Activated naive CD8-positive, alpha-beta T cell treated with anti-CD3 and anti-CD28 coated beads, Interleukin-2, amount 10 ng/mL, durations not matched to agents 7 days and 5 days (primary cell): Measurements from ENCODE around the gene SLC30A1. TPM values are rescaled to one million over a fixed set of nuclear protein-coding genes. Genes with fewer than 3 reads are reported as not detected.
A peak's percentile ranks its signal among the peaks of the same experiment; 100 is the strongest.

Experiments
- ATAC-seq: fragments of 150-1000 bp; cut with Tn5 transposase; one replicate; pipeline ENCODE4 v1.10.0; 2021; ENCODE audit warnings: low read depth, moderate library complexity
- POLR2A ChIA-PET: fragments of 350-600 bp; sonication (Branson Sonifier 250); formaldehyde crosslinking; loops from one replicate; lab custom pipeline; 2021; ENCODE audit warnings: antibody characterized with exemption; lab: Charles Lee
- DNase-seq: peaks from one replicate; pipeline ENCODE4 v3.0.0; 2021
- H3K27ac Mint-ChIP-seq: one replicate; pipeline ENCODE4 v1.8.0; 2022; ENCODE audit warnings: mild to moderate bottlenecking, mixed read lengths
- H3K27me3 Mint-ChIP-seq: one replicate; pipeline ENCODE4 v1.8.0; 2022; ENCODE audit warnings: mild to moderate bottlenecking, moderate library complexity, mixed read lengths
- H3K36me3 Mint-ChIP-seq: one replicate; pipeline ENCODE4 v1.8.0; 2021; ENCODE audit warnings: mild to moderate bottlenecking, mixed read lengths
- H3K4me1 Mint-ChIP-seq: one replicate; pipeline ENCODE4 v1.8.0; 2021; ENCODE audit warnings: mixed read lengths
- H3K4me3 Mint-ChIP-seq: one replicate; pipeline ENCODE4 v1.8.0; 2022; ENCODE audit warnings: mild to moderate bottlenecking, moderate library complexity, mixed read lengths
- H3K9me3 Mint-ChIP-seq: one replicate; pipeline ENCODE4 v1.8.0; 2021; ENCODE audit warnings: mixed read lengths
- total RNA-seq, 2 experiments: library from RNA; stranded (reverse); gene quantifications; one replicate each; pipeline ENCODE4 v1.2.3, GENCODE V29; 2021

SLC30A1 gene
- total RNA-seq, 2 experiments from 2014 or later = 11.9 to 13.2 TPM

DNA sequence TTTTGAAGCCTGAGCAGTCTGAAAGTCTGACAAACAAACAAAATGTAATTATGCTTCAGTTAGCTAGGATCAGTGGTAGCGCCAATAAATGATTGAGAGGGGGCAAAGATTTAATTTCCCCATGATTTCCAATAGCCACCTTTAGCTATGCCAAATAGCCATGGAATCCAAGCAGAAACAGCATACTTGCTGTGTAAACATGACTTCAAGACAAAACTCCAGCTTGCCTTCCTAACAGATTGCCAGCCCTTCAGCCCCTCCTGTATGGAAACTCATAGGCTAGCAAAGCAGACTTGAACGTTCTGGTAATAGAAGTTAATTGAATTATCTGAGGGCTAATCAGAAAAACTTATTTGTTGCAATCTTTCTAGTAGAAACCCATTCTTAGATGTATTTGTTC is 25.6 kb upstream of the SLC30A1 start:
- Mint-ChIP-seq H3K9me3 (no peaks in the 10 kb centered on the region), H3K4me3 (no peak overlapping the region), H3K4me1 (peaks cover 25% of the 10 kb centered on the region), H3K27ac (no peak overlapping the region), H3K27me3 (peaks cover 23% of the 10 kb centered on the region), H3K36me3 (peaks cover 2% of the 10 kb centered on the region)
- ATAC-seq (no peak), DNase-seq (no peak)
- POLR2A ChIA-PET = interaction anchor here (1.2 kb wide), 1 partner anchor 21 kb away, joined by 3 read pairs; no protein-coding TSS in a partner anchor

DNA sequence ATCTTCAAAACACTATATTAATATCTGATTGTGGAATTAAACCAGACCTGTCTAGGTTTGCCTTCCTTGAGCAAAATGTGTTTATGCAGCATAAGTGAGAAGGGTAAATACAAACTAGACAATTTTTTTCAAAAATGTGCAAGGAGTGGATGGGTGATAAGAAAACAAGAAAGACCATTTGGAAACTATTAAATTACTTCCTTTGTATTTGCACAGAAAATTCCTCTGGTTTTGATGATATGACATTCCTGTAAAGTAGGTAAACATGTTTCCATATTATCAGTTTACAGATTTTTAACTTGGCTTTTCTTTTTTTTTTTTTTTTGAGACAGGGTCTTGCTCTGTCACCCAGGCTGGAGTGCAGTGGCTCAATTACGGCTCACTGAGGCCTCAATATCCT is 24.8 kb upstream of the SLC30A1 start:
- peaks cover 23% of the 10 kb centered on the region for H3K4me1 Mint-ChIP-seq
- peaks cover 28% of the 10 kb centered on the region for H3K27me3 Mint-ChIP-seq
- ATAC-seq = no peak
- H3K27ac Mint-ChIP-seq = no peak overlapping the region
- H3K4me3 Mint-ChIP-seq = no peak overlapping the region
- no peaks in the 10 kb centered on the region for H3K9me3 Mint-ChIP-seq
- POLR2A ChIA-PET = interaction anchor here (1.4 kb wide), 1 partner anchor 24 kb away, joined by 7 read pairs; the partner anchor contains the start of gene SLC30A1
- DNase-seq = no peak
- H3K36me3 Mint-ChIP-seq = peaks cover 2% of the 10 kb centered on the region

DNA sequence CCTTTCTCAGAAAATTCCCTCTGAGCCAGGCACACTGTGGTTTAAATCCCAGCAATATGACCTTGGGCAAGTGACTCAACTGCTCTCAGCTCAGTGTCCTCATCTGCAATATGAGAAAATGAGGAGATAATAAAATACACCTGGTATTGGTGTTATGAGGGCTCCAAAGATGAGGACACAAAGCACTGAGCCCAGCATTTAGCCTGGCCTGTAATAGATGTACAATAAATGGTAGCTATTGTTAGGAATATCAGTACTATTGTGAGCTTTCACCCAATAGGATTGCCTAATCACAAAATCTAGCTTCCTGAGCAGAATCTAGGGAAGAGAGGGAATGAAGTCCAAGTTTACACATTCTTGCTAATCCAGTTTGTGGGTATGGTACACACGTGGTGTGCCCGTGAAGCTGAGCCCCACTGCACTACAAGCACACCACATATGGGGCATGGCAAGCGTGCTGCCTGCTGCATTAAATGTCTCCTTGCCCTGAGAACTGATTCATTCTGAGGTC is 24.3 kb upstream of the SLC30A1 start:
- Mint-ChIP-seq H3K27ac (no peak overlapping the region), H3K4me3 (no peak overlapping the region), H3K27me3 (peaks cover 29% of the 10 kb centered on the region), H3K9me3 (no peaks in the 10 kb centered on the region), H3K36me3 (peaks cover 2% of the 10 kb centered on the region), H3K4me1 (peaks cover 23% of the 10 kb centered on the region)
- DNase-seq = no peak
- POLR2A ChIA-PET = interaction anchor here (1.4 kb wide), 1 partner anchor 24 kb away, joined by 7 read pairs; the partner anchor contains the start of gene SLC30A1
- no peak for ATAC-seq

DNA sequence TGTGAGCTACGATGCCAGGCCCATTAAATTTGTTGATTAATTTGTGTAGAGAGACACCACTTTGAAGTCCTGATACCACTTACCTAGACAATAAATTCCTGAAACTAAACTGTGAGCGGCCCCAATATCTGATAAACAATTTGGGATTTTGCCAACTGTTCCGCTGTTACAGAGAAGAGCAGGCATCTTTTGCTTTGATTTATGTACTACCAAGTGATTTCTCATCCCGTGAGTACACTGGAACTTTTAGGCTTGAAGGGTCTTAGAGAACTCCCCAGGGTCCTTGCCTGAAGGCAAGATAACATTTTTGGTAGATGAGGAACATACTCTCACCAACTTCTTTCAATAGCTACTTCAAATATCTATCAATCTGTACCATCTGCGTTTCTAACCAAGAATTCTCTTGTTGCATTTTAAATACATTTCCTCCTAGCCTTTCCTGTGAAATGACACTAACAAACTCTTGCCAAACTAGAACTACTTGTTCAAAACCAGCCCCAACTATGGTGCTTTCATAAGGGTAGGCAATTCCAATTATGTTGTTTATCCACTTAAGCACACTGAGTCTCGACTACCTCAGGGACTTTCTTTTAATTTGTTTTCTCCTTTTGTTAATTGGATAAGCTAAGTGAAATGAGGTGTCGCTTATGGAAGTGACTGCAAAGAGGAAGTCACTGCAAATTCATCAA is 23.2 kb upstream of the SLC30A1 start:
- Mint-ChIP-seq H3K27ac (no peak overlapping the region), H3K9me3 (no peaks in the 10 kb centered on the region), H3K4me1 (peaks cover 22% of the 10 kb centered on the region), H3K27me3 (peaks cover 29% of the 10 kb centered on the region), H3K4me3 (no peak overlapping the region), H3K36me3 (no peaks in the 10 kb centered on the region)
- ATAC-seq (no peak), DNase-seq (no peak)
- POLR2A ChIA-PET = interaction anchor here (1.4 kb wide), 1 partner anchor 23 kb away, joined by 7 read pairs; the partner anchor contains the start of gene SLC30A1

DNA sequence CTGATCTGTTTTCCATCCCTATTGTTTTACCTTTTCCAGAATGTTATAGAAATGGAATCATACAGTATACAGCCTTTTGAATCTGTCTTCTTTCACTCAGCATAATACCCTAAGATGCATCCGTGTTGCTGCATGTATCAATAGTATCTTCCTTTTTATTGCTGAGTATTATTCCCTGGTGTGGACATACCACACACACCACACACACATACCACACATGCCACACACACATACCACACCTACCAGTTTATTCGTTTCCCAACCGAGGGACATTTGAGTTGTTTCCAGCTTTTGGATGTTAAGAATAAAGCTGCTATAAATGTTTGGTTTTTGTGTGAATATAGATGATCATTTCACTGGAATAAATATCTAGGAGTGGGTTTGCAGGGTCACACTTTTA is 22.2 kb upstream of the SLC30A1 start:
- Mint-ChIP-seq H3K36me3 (no peaks in the 10 kb centered on the region), H3K27me3 (peaks cover 31% of the 10 kb centered on the region), H3K27ac (no peak overlapping the region), H3K4me3 (no peak overlapping the region), H3K4me1 (peaks cover 14% of the 10 kb centered on the region), H3K9me3 (no peaks in the 10 kb centered on the region)
- ATAC-seq (no peak), DNase-seq (no peak)
- POLR2A ChIA-PET = no interaction called here

DNA sequence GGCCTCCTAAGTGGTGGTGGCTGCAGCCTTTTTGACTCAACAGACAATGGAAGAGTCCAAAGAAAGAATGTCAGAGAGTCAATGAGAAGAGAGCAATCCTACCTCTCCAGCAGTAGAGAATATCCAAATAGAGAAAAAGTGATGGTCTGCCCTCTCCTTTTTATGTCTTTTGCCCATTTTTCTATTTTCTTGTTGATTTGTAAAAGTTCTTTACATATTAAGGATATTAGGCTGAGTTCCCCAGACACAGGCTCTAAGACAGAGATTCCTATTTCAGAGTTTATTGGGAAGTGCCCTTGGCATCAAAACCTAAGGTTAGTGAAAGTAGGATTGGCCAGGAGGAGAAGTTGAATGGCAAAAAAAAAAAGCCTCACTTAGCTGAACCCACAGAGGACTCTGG is 20.3 kb upstream of the SLC30A1 start:
- DNase-seq = no peak
- POLR2A ChIA-PET = no interaction called here
- Mint-ChIP-seq H3K36me3 (peaks cover 2% of the 10 kb centered on the region), H3K4me1 (peaks cover 10% of the 10 kb centered on the region), H3K4me3 (no peak overlapping the region), H3K9me3 (no peaks in the 10 kb centered on the region), H3K27ac (no peak overlapping the region), H3K27me3 (peaks cover 28% of the 10 kb centered on the region)
- no peak for ATAC-seq

- POLR2A ChIA-PET = no interaction called here
- H3K27ac Mint-ChIP-seq = no peak overlapping the region
- H3K27me3 Mint-ChIP-seq = peaks cover 28% of the 10 kb centered on the region
- ATAC-seq (no peak), DNase-seq (no peak)
- H3K4me1 Mint-ChIP-seq = peaks cover 10% of the 10 kb centered on the region
- no peak overlapping the region for H3K4me3 Mint-ChIP-seq
- peaks cover 2% of the 10 kb centered on the region for H3K36me3 Mint-ChIP-seq
- H3K9me3 Mint-ChIP-seq = no peaks in the 10 kb centered on the region
Observed at GRCh38 chr1:211598514-211598913, 19.6 kb upstream of the SLC30A1 start.

DNA sequence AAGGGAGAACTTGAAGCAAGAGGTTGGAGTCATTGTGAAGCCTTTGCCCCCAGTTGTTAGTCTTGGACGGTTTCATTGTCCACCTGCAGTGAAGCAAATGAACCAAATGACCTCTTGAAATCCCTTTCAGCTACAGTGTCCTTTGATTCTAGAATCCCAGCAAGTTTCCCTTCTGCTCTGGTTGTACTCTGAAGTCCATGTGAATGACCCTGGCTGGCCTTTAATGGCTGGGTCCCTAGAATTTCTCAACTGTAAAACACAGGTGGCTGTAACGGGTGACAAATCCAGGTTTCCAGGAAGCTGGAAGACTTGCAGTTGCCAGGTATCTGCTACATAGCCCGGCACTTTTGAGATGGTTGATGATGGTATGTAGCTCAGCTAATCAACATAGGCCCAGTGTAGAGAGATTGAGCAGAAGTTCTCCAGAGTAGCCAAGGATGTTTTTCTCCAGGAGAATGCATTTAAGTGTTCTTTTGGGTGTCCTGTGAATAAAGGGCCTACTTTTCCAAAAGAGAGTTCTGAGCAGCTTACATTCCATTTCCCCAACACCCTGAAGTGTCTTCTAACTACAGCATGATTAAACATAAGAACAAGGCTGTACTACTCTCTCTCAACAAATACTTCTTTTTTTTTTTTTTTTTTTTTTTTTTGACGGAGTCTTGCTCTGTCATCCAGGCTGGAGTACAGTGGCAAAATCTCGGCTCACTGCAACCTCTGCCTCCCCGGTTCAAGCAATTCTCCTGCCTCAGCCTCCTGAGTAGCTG is 17.6 kb upstream of the SLC30A1 start:
- Mint-ChIP-seq H3K36me3 (peaks cover 2% of the 10 kb centered on the region), H3K27ac (no peak overlapping the region), H3K4me3 (no peak overlapping the region), H3K4me1 (peaks cover 11% of the 10 kb centered on the region), H3K27me3 (peaks cover 32% of the 10 kb centered on the region), H3K9me3 (no peaks in the 10 kb centered on the region)
- ATAC-seq (no peak), DNase-seq (no peak)
- POLR2A ChIA-PET = no interaction called here

DNA sequence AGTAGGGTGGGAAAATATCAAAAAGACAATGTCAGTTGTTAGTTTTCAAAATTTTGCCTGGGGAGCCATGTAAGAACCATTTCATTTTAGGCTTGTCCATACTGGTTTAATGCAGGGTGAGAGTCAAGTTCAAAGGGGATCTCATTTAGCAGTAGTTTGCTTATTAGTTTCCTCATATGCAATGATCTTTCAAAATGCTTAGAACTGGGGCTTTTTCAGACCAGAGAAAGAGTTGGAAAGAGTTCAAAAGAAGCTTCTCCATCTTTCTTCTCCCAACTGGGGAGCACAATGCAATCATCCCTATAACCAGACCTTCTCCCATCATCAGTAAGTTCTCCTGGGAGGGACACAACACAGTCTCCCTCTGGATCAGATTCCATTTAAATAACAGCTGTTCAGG is 16.5 kb upstream of the SLC30A1 start:
- H3K27ac Mint-ChIP-seq = no peak overlapping the region
- POLR2A ChIA-PET = interaction anchor here (0.6 kb wide), 1 partner anchor 11 kb away, joined by 3 read pairs; no protein-coding TSS in a partner anchor

GRCh38 chr1:211591980-211592493 is 13.1 kb upstream of the SLC30A1 start:
- H3K4me3 Mint-ChIP-seq = no peak overlapping the region
- ATAC-seq = no peak
- H3K36me3 Mint-ChIP-seq = peaks cover 2% of the 10 kb centered on the region
- peaks cover 7% of the 10 kb centered on the region for H3K4me1 Mint-ChIP-seq
- no peak for DNase-seq
- POLR2A ChIA-PET = no interaction called here
- no peak overlapping the region for H3K27ac Mint-ChIP-seq
- peaks cover 25% of the 10 kb centered on the region for H3K27me3 Mint-ChIP-seq
- no peaks in the 10 kb centered on the region for H3K9me3 Mint-ChIP-seq

More for the DNA sequence above, 16.5 kb upstream of the SLC30A1 start:
- no peak overlapping the region for H3K4me3 Mint-ChIP-seq
- ATAC-seq (no peak), DNase-seq (no peak)
- peaks cover 12% of the 10 kb centered on the region for H3K4me1 Mint-ChIP-seq
- no peaks in the 10 kb centered on the region for H3K9me3 Mint-ChIP-seq
- H3K27me3 Mint-ChIP-seq = peaks cover 27% of the 10 kb centered on the region
- peaks cover 2% of the 10 kb centered on the region for H3K36me3 Mint-ChIP-seq

- ATAC-seq (no peak), DNase-seq (no peak)
- no peaks in the 10 kb centered on the region for H3K9me3 Mint-ChIP-seq
- peaks cover 18% of the 10 kb centered on the region for H3K27me3 Mint-ChIP-seq
- no peaks in the 10 kb centered on the region for H3K36me3 Mint-ChIP-seq
- peaks cover 6% of the 10 kb centered on the region for H3K4me1 Mint-ChIP-seq
- H3K27ac Mint-ChIP-seq = no peak overlapping the region
- POLR2A ChIA-PET = no interaction called here
- H3K4me3 Mint-ChIP-seq = peak overlapping the region; percentile 1
Observed at GRCh38 chr1:211589782-211590721, 11.1 kb upstream of the SLC30A1 start.

- no peak overlapping the region for H3K27ac Mint-ChIP-seq
- DNase-seq (no peak), ATAC-seq (no peak)
- peaks cover 1% of the 10 kb centered on the region for H3K9me3 Mint-ChIP-seq
- H3K36me3 Mint-ChIP-seq = no peaks in the 10 kb centered on the region
- H3K27me3 Mint-ChIP-seq = peaks cover 18% of the 10 kb centered on the region
- no peak overlapping the region for H3K4me3 Mint-ChIP-seq
- peaks cover 8% of the 10 kb centered on the region for H3K4me1 Mint-ChIP-seq
- POLR2A ChIA-PET = interaction anchor here (1.6 kb wide), 1 partner anchor 10 kb away, joined by 5 read pairs; the partner anchor contains the start of gene SLC30A1
Observed at GRCh38 chr1:211588711-211589110, 9.8 kb upstream of the SLC30A1 start.
